ENCODE measurements around the gene TNS1. TPM values are rescaled to one million over a fixed set of nuclear protein-coding genes. Genes with fewer than 3 reads are reported as not detected.

TNS1 gene
- total RNA-seq, 1 experiment from 2014 or later = 6.2 TPM

DNA sequence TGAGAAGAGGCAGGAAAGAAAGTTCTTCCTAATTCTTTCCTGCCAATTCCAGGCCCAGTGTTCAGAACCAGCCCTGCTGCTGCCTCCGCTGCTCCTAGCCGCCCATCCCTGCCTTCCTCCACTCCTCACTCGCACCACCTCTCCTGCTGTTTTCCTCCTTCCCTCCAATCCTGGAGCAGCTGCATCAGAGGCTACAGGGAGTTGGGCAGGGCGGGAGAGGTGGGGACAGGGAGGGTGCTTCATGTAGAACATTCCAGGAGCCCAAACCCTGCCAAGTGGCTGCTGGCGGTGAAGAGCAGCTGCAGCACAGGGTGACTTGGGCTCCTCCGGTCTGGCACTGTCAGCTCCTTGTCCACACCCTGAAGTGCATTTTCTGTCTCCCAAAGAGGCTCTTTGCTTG, 176.3 kb downstream of the TNS1 start (continued):
- TF ChIP-seq, protein P1, sequence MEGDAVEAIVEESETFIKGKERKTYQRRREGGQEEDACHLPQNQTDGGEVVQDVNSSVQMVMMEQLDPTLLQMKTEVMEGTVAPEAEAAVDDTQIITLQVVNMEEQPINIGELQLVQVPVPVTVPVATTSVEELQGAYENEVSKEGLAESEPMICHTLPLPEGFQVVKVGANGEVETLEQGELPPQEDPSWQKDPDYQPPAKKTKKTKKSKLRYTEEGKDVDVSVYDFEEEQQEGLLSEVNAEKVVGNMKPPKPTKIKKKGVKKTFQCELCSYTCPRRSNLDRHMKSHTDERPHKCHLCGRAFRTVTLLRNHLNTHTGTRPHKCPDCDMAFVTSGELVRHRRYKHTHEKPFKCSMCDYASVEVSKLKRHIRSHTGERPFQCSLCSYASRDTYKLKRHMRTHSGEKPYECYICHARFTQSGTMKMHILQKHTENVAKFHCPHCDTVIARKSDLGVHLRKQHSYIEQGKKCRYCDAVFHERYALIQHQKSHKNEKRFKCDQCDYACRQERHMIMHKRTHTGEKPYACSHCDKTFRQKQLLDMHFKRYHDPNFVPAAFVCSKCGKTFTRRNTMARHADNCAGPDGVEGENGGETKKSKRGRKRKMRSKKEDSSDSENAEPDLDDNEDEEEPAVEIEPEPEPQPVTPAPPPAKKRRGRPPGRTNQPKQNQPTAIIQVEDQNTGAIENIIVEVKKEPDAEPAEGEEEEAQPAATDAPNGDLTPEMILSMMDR (IDR thresholded peaks at IDR 0.05 in 2 of 3, conservative IDR thresholded peaks at IDR 0.05 in 1 of 3; ENCODE audit: borderline replicate concordance in 1 of 3, insufficient read depth in 1 of 3, low read depth in 2 of 3, low read length in 2 of 3) = no peak
- TF ChIP-seq, protein P2, sequence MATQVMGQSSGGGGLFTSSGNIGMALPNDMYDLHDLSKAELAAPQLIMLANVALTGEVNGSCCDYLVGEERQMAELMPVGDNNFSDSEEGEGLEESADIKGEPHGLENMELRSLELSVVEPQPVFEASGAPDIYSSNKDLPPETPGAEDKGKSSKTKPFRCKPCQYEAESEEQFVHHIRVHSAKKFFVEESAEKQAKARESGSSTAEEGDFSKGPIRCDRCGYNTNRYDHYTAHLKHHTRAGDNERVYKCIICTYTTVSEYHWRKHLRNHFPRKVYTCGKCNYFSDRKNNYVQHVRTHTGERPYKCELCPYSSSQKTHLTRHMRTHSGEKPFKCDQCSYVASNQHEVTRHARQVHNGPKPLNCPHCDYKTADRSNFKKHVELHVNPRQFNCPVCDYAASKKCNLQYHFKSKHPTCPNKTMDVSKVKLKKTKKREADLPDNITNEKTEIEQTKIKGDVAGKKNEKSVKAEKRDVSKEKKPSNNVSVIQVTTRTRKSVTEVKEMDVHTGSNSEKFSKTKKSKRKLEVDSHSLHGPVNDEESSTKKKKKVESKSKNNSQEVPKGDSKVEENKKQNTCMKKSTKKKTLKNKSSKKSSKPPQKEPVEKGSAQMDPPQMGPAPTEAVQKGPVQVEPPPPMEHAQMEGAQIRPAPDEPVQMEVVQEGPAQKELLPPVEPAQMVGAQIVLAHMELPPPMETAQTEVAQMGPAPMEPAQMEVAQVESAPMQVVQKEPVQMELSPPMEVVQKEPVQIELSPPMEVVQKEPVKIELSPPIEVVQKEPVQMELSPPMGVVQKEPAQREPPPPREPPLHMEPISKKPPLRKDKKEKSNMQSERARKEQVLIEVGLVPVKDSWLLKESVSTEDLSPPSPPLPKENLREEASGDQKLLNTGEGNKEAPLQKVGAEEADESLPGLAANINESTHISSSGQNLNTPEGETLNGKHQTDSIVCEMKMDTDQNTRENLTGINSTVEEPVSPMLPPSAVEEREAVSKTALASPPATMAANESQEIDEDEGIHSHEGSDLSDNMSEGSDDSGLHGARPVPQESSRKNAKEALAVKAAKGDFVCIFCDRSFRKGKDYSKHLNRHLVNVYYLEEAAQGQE (IDR thresholded peaks at IDR 0.05; ENCODE audit: low read depth) = no peak
- TF ChIP-seq POLR2AphosphoS5 (IDR thresholded peaks at IDR 0.05; ENCODE audit: low read depth, low read length) = no peak

DNA sequence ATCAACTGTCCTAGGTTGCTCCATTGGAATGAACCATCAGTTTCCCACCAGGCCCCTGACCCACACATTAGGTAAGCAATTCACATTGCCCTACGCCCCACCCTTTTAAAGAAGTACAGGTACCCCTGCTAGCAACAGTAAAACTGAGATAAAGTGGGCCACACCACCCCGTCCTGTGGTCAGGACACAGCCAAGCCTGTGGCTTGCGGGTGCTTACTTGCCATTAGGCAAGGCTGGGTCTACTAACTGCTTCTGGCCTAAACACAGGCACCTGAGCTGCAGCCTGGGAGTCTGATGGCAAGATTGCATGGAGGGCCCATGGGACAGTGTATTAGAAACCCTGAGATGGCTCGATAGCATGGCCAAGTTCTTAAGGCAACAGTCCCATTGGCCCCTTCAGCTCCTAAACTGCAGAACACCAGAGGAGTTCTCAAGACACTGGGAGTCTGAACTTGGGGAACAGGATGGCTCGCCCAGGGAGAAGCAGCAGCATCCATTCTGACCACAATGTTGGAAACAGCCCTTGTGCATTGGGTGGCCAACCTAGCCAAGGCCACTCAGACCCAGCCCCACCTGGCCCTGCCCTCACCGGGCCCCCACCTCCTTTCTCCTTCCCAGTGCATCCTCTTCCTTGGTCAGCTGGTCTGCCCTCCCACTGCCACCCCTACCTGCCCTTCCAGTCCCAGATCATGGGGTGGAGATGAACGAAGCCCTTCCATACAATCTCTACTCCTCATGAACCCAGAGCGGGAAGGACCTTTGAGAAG, 177.1 kb downstream of the TNS1 start:
- no peaks in the 10 kb centered on the region for H3K36me3 ChIP-seq (ENCODE audit: control insufficient read depth in 1 of 2, insufficient read depth in 2 of 2, low read length in 2 of 2)
- H4K20me1 ChIP-seq (ENCODE audit: insufficient read depth) = no peaks in the 10 kb centered on the region
- no peak overlapping the region for H2AFZ ChIP-seq (ENCODE audit: low read depth, low read length, poor library complexity, severe bottlenecking)
- H3K4me1 ChIP-seq (ENCODE audit: control insufficient read depth in 1 of 2, insufficient read depth in 2 of 2, low read length in 2 of 2) = peaks cover 3 to 16% of the 10 kb centered on the region in 2 experiments; a peak in 3 of 4 replicates
- no peaks in the 10 kb centered on the region for H3K9me3 ChIP-seq (ENCODE audit: control insufficient read depth in 1 of 2, insufficient read depth in 1 of 2, low read depth in 1 of 2, low read length in 2 of 2)
- POLR2A ChIA-PET = no interaction called here
- RAD21 ChIA-PET (ENCODE audit: low non-redundant PET in 1 of 2, low total read pairs in 2 of 2, uncharacterized antibody in 2 of 2, unreplicated experiment in 2 of 2) = no interaction called here
- H3K4me3 ChIP-seq (replicated peaks in 1 of 2; ENCODE audit: low read depth in 1 of 2, low read length in 2 of 2) = no peak overlapping the region
- CTCF ChIA-PET = no interaction called here
- BruUV-seq (replicated peaks) = no TSS peak
- no peak overlapping the region for H3K4me2 ChIP-seq (ENCODE audit: low read length)
- no peak for DNase-seq (ENCODE audit: low read depth, low spot score)
- H3K27me3 ChIP-seq (ENCODE audit: insufficient read depth, low read length) = no peaks in the 10 kb centered on the region
- intact Hi-C loops (cut with micrococcal nuclease) = no loop called here
- no peak overlapping the region for H3K9ac ChIP-seq (ENCODE audit: low read length)
- H3K79me2 ChIP-seq (ENCODE audit: insufficient read depth, low read length) = no peaks in the 10 kb centered on the region
- H3K27ac ChIP-seq (ENCODE audit: low read depth, low read length) = no peak overlapping the region
- no peaks in the 10 kb centered on the region for H3K9me2 ChIP-seq (ENCODE audit: insufficient read depth)
- no peak for ATAC-seq
- TF ChIP-seq, protein P2 (IDR thresholded peaks at IDR 0.05; ENCODE audit: low read depth) = no peak
- TF ChIP-seq EGR1 (IDR thresholded peaks at IDR 0.05; ENCODE audit: low read depth) (no peak), ZNF274 (IDR thresholded peaks at IDR 0.05; ENCODE audit: low read depth, low read length) (no peak), SIN3A (IDR thresholded peaks at IDR 0.05; ENCODE audit: low read depth) (no peak), ELF1 (IDR thresholded peaks at IDR 0.05; ENCODE audit: borderline replicate concordance, low read depth) (no peak), EZH2 (IDR thresholded peaks at IDR 0.05) (no peak), POLR2AphosphoS5 (IDR thresholded peaks at IDR 0.05; ENCODE audit: low read depth, low read length) (no peak)
- TF ChIP-seq, protein P3, sequence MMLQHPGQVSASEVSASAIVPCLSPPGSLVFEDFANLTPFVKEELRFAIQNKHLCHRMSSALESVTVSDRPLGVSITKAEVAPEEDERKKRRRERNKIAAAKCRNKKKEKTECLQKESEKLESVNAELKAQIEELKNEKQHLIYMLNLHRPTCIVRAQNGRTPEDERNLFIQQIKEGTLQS (IDR thresholded peaks at IDR 0.05) = no peak
- TF ChIP-seq, protein P4, sequence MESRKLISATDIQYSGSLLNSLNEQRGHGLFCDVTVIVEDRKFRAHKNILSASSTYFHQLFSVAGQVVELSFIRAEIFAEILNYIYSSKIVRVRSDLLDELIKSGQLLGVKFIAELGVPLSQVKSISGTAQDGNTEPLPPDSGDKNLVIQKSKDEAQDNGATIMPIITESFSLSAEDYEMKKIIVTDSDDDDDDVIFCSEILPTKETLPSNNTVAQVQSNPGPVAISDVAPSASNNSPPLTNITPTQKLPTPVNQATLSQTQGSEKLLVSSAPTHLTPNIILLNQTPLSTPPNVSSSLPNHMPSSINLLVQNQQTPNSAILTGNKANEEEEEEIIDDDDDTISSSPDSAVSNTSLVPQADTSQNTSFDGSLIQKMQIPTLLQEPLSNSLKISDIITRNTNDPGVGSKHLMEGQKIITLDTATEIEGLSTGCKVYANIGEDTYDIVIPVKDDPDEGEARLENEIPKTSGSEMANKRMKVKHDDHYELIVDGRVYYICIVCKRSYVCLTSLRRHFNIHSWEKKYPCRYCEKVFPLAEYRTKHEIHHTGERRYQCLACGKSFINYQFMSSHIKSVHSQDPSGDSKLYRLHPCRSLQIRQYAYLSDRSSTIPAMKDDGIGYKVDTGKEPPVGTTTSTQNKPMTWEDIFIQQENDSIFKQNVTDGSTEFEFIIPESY (IDR thresholded peaks at IDR 0.05; ENCODE audit: extremely low read depth, insufficient replicate concordance, low read length) = no peak

All from HCT116 (cell line).